LHCN-M2 (cell line): Measurements from ENCODE around the gene SPG7. TPM values are rescaled to one million over a fixed set of nuclear protein-coding genes. Genes with fewer than 3 reads are reported as not detected.

ENCODE experiments used
- DNase-seq: peaks from one replicate; pipeline ENCODE4 v3.0.0-alpha.2; 2012; ENCODE audit warnings: low read depth
- total RNA-seq: library from RNA; depleted of rRNA; stranded (reverse); fragments of >200 nt; gene quantifications from 2 replicates; pipeline ENCODE4 v1.2.3, GENCODE V29; 2014

The SPG7 gene
- total RNA-seq, 1 experiment from 2014 or later: 211 TPM

DNA sequence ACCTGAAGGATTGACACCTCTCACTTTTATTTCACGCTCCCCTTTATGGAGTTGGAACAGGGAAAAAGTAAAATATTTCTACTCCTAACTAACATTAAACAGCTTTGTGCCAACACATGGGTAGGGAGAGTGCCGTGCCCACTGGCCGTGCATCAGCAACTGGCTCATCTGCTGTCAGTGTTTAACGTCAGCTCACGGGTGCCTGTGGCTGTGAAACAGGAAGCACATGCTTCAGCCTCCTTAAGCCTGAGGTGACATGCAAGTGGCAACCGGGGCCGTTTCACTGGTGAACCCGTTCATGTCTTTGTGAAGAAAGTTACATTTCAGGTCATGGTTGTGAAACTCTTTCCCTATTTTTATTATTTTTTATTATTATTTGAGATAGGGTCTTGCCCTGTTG, 3.2 kb downstream of the SPG7 start:
- DNase-seq: no peak

DNA sequence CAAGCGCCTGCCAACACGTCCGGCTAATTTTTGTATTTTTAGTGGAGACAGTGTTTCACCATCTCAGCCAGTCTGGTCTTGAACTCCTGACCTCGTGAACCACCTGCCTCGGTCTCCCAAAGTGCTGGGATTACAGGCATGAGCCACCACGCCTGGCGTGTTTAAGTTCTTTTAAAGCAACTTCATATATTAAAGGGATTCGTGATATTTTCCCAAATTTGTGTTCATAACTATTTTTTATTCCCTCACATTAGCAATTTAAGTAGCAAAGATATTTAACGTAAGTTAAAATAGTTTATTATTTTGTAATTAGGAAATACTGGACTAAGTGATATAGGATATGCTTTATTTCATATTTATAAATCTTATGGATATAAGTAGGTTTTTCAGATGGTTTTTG, 4.2 kb downstream of the SPG7 start:
- DNase-seq: no peak

DNA sequence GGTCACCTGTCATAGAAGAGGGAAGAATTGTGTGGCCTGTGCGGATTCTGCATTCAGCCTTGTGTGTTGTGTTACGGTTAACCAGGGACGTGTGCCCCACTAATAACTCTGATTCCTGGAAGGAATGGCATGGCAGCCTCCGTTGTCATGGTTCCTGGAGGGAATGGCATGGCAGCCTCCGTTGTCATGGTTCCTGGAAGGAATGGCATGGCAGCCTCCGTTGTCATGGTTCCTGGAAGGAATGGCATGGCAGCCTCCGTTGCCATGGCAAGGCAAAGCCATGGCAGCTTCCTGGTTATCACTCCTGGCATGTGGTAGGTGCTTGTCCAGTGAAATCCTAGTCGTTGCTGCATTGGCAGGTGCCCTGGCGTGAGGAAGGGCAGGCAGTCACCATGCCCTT, 8.9 kb downstream of the SPG7 start:
- DNase-seq: no peak

DNA sequence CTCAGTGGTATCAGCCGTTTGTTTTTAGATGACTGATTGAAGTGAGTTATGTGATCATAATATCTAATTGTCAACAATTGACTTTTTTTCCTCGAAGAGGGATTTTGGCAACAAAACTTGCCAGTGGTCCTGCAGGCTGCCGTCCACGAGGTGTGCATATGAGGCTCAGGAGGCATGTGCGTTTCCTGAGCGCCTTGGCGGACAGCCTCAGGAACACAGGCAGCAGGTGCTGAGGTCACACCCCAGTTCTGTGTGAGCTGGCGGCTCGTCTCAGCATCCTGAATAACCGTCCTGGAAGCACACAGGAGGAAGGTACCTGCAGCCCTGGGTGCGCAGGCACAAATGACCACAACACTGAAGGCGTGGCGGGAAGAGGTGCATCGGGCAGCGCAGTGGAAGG, 11.7 kb downstream of the SPG7 start:
- DNase-seq: no peak

DNA sequence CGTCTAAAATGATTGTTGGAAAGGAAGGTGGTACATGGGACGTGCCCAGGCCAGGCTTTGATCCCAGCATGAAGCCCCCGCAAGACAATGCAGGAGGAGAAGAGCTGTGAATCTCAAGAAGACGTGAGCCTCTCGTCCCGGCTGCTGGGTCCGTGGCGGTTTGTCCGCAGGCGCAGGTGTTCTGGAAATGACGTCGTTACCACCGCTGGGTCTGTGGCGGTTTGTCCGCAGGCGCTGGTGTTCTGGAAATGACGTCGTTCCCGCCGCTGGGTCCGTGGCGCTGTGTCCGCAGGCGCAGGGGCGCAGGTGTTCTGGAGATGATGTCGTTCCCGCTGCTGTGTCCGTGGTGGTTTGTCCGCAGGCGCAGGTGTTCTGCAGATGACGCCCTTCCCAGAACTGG, 14.1 kb downstream of the SPG7 start:
- no peak for DNase-seq

DNA sequence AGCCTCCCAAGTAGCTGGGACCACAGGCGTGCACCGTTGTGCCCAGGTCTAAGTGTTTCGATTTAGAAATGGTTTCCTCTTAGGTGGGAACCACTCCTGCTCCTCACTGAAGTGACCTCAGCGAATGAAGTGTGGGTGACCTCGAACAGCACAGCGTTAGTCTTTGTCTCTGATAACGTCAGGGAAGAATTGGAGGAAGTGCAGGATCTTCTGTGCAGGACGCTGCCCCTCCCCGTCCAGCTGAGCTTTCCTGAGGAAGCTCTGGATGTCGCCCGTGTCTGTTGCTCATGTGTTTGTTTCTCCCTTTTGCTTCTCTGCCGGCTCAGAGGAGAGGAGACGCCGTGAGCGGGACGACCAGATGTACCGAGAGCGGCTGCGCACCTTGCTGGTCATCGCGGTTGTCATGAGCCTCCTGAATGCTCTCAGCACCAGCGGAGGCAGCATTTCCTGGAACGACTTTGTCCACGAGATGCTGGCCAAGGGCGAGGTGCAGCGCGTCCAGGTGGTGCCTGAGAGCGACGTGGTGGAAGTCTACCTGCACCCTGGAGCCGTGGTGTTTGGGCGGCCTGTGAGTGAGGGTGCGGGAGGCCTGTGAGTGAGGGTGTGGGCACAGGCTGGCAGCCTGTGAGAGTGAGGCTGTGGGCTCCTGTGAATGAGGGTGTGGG, 15.6 kb downstream of the SPG7 start:
- DNase-seq: no peak

DNA sequence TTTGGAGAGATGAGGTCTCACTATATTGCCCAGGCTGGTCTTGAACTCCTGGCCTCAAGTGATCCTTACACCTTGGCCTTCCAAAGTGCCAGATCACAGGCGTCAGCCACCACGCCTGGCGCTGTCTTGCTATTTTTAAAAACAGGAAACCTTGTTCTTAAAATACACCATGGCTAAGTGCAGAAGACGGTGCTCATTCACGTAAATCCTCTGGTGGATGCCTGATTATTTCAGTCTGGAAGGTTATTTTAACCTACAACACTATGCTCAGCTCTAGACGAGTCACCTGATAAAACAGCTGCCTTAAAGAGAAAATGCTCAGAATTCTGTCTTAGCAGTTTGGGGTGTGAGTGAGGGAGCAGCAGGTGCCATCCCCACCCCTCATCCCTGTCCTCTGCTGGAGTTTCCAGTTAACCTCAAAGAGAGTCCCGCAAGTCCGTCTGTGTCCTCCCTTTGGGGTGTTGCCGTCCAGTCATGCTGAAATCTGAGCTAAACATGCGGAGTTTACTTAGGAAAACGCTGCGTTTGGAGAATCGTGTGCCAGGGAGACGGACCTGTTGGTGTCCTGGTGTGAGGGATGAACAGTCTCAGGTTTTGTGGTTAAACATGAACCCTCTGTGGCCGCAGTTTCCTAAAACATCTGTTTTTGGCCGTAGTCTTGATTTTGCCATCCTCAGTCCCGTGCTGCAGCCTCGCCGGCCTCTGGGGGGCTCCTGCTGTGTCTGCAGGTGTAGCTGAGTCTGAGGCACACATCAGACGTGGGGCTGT, 17.1 kb downstream of the SPG7 start:
- DNase-seq: no peak

DNA sequence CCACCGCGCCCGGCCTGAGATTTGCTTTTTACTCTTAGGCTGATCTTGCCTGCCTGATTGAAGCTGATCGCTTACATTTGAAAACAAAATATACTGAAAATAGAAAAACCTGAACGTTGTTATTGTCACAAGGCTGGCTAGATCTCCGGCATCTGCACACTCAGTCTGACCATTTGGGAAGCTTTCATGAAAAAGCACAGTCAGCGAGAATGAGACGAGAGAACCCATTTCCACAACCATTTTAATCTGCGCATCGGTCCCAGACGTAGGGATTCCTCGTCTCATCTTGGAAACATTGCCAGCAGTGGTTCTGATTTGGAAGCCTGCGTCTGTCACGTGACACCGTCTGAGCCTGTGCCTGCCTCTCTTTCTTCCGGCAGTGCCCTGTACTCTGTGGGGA, 20.9 kb downstream of the SPG7 start:
- DNase-seq: no peak

DNA sequence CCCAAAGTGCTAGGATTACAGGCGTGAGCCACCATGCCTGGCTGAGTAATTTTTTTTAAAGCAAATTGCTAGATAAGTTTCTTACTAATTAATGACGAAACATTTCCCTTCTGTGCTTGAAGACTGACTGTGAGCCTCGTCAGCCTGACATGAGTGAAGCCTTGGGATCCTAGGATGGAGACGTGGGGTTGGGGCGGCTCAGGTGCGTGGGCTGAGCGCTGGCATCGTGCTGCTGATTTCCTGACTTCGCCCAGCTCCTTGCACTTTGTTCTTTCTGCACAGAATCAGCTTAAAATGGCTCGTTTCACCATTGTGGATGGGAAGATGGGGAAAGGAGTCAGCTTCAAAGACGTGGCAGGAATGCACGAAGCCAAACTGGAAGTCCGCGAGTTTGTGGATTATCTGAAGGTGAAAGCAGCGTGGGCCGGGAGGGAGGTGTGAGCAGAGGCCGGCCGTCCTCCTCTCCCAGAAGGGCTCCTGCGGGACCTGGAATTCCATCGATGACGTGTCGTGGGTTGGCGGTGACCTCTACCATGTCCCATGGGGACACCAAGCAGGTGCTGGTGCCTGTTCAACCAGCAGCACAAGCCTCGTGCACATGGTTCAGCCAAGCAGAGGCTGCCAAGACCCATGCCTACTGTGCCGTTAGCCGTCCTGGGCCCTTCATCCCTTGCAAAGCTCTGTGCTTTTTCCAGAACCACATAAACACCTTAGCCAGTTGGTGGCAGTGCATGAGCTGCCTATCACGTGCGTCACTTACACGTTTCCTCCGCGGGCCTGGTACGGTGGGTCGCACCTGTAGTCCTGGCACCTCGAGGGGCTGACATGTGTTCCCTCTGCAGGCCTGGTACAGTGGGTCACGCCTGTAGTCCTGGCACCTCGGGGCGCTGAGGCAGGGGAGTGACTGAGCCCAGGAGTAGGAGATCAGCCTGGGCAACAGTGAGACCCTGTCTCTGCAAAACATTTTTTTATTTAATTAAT, 22.5 kb downstream of the SPG7 start:
- DNase-seq: no peak

DNA sequence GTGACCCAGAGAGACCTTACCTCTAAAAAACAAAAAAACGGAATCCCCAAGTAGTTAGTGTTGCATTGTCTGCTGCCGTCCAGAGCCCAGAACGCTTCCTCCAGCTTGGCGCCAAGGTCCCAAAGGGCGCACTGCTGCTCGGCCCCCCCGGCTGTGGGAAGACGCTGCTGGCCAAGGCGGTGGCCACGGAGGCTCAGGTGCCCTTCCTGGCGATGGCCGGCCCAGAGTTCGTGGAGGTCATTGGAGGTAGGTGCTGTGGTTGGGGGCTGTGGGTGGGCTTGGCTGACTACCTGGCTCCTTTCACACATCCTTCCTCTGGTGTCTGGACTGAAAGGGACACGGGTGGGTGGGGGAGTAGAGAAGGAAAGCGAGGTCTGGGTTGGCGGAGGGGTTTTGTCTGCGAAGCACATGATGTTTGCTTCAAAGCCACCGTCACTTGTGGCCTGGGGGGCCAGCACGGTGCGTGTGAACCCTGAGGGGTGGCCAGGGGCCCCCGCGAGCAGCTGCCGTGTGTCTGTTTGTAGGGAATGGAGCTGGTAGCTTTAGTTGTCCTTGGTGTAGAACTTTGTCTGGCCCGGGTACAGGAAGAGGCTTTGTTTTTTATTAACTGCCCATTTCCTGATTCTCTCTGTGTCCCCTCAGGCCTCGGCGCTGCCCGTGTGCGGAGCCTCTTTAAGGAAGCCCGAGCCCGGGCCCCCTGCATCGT, 23.8 kb downstream of the SPG7 start:
- DNase-seq: no peak

DNA sequence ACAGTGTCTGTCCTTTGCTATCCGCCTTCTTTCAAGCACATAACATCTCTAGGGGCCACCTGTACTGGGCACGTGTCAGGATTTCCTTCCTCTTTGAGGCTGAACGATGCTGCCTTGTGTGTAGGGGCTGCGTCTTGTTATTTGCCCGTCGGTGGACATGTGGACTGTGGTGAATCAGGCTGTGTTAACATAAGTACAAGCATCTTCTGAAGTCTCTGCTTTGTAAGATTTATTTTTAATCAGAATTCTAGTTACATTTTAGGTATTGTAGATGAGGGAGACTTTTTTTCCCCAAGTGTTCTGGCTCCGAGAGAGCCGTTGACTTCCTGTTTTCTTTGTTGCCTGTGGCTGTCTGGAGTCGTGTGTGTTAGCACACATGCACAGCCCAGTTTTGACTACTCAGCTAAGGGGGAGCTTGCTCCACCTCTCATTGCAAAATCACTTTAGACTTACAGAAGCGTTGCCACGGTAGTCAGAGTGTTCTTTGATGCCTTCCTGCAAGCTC, 26.1 kb downstream of the SPG7 start:
- no peak for DNase-seq

DNA sequence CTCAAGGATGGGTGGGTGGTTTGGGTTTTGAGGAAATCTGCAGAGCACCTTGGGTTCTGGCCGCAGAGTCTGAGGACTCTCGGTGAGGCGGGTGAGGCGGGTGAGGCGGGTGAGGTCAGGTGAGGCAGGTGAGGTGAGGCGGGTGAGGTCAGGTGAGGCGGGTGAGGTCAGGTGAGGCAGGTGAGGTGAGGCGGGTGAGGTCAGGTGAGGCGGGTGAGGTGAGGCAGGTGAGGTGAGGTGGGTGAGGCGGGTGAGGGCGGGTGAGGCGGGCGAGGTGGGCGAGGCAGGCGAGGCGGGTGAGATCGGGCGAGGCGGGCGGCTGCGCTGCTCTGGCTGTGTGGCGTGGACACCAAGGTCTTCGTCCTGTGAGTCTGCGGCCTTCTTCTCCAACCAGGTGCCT, 28.2 kb downstream of the SPG7 start:
- DNase-seq: no peak

DNA sequence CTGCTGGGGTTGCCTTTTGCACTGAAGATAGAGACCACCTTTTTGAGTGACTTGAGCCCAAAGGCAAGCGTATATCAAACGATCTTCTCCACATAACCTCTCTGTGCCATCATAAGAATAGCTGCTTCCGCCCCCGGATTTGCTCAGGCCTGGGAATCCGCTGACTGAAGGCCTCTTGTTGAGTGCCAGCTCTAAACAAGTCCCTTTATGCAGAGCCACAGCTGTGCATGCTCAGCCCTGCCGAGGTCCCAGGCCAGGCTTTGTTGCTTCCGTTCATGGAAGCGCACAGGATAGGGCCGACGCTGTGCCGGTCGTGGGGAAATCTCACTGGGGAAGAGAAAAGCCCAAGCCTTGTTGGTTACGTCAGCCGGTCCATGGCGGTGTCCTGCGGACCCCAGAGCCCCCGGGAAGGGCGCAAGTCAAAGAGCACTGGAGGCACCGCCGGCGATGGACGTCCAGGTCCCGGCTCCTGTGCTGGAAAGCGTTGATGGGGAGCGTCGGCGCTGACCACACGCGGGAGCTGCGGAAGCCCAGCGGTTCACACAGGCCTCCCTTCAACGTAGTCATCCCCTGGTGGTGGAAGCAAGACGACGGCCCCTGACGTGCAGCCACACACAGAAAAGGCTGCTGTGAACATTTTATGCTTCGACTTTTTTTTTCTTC, 28.8 kb downstream of the SPG7 start:
- DNase-seq: no peak

DNA sequence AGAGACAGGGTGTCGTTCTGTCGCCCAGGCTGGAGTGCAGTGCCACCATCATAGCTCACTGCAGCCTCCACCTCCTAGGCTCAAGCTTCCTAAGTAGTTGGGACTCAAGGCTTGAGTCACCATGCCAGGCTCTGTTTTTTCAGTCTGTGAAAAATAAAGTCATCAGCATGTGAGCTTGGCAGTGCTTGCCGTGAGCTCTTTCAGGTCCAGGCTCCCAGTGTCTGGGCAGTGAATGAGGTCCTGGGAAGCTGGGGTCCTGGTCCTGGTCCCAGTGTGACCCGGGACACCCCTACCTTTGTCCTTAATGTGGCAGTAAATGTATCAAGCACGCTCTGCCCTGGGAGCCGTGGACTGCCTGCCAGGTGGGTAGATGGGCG, 29.3 kb downstream of the SPG7 start:
- DNase-seq: no peak

DNA sequence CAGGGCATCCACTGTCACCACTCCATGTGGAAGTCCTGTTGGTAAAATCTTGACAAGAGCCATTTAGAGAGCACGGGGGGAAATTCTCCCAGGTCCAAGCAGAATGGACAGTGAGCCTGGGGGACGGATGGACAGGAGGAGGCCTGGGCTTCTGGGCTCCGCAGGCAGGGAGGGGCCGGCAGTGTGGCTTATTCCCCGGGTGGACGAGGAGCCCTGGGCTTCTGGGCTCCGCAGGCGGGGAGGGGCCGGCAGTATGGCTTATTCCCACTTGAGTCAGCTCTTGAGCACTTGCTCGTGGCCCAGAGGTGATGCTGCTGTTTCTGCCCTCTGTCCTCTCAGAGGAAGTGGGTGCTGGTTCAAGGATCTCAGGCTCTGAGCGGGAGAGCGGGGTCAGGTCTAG, 30.1 kb downstream of the SPG7 start:
- DNase-seq: no peak

DNA sequence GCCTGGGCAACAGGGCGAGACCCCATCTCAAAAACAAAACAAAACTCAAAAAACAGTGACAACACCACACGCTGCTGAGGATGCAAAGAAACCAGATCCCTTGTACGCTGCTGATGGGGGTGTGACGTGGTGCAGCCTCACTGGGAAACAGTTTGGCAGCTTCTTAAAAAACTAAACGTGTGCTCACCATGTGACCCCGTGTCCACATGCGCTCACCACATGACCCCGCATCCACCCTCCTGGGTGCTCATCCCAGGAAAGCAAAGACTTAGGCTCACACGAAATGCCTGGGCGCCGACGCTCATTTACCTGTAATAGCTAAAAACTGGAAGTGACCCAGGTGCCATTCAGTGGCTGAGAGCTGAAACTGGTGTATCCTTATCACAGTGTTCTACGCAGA, 32.4 kb downstream of the SPG7 start:
- no peak for DNase-seq

DNA sequence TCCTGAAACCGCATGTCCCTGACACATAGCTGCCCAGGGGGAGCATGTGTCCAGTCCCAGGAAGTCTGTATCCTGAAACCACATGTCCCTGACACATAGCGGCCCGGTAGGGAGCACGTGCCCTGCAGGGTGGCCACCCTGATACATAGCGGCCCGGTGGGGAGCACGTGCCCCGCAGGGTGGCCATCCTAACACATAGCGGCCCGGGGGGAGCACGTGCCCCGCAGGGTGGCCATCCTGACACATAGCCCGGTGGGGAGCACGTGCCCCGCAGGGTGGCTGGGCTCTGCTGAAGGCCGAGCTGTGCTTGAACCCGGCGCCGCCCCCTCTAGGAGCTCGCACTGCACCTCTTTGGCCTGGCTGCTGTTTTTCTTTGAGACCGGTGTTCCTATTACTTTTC, 33.6 kb downstream of the SPG7 start:
- DNase-seq: no peak

DNA sequence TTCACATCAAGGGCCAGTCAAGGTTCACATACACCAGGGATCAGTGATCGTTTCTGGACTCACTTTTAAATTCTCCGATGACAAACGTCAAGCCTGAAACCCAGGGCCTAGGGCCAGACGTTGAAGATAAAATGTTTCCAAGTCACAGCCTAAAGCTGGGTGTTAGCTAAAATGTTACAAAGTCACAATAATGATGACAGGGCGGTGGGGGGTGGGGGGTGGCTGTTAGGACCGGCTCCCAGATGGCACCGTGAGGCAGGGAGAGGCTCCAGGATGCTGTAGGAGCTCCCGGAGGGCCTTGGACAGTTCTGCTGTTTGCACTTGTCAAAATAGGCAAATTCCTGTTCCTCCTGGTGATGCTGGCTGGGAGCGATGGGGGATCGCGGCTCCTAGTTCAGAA, 35.9 kb downstream of the SPG7 start:
- DNase-seq: no peak

DNA sequence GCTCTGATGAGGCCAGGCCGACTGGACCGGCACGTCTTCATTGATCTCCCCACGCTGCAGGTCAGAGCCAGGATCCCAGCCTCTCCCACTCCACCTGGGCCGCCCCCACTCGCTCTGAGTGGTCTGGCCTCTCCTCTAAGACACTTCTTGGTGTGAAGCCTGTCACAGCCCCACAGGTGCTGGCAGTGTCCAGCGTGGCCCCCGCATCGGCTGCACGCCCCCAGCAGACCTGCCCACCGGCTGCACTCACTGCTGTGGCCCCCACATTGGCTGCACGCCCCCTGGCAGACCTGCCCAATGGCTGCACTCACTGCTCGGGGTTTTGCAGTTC, 36.5 kb downstream of the SPG7 start:
- no peak for DNase-seq

DNA sequence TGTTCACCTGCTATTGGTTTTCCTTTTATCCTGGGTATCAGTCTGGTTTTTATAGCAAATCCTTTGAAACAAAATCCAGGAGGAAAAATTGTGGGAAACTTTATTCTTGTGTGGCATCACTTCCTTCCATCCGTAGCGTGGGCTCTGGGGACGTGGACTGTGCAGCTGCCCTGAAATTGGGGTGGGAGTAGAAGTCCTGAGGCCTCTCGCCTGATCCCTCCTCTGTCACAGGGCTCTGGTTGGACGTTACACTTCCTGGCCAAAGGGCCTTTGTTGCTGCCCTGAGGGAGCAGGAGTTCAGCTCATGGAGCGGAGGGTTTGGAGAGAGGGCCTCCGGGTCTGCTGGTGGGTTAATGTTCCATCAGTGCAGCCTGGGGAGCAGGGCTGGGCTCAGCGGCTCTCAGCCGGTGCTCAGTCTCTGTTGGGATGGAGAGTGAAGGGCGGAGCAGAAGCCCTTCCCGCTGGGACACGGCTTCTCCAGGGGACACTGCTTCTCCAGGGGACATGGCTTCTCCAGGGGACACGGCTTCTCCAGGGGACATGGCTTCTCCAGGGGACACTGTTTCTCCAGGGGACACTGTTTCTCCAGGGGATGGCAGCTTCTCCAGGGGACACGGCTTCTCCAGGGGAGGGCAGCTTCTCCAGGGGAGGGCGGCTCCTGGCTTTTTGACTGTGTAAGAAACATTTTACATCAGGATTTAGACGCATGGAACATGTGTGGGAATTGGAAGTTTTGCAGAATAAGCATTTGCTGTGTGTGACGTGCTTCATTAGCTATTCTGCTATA, 37.0 kb downstream of the SPG7 start:
- DNase-seq: no peak
